Measurements from ENCODE around the gene ZBTB7C. TPM values are rescaled to one million over a fixed set of nuclear protein-coding genes. Genes with fewer than 3 reads are reported as not detected.

The ZBTB7C gene
- total and polyA plus RNA-seq, 10 of the 15 experiments (the other 5 are each of a cell fraction or from before 2014, with no cell fraction given): under 0.01 to 0.08 (median 0.01) TPM; not detected in 7

- H3K27ac ChIP-seq (ENCODE audit: control insufficient read depth, insufficient read depth): no peak overlapping the region
- FAIRE-seq (no peak), DNase-seq (ENCODE audit: low read depth, low spot score) (no peak), ATAC-seq (no peak)
- 31% methylated on average over 4 of the region's 4 CpGs for WGBS (ENCODE audit: insufficient coverage, insufficient replicate concordance, low lambda C conversion rate, missing lambda C conversion rate)
- POLR2A ChIA-PET: no interaction called here
- H3K4me1 ChIP-seq (ENCODE audit: control insufficient read depth, insufficient read depth, low read length): no peaks in the 10 kb centered on the region
- H3K4me3 ChIP-seq: no peak overlapping the region
- in situ Hi-C loops (cut with MboI): no loop called here
- H2AFZ ChIP-seq (ENCODE audit: control insufficient read depth, low read depth, low read length): no peak overlapping the region
- TF ChIP-seq CHD2 (IDR thresholded peaks at IDR 0.05; ENCODE audit: borderline replicate concordance, low read depth, low read length) (no peak), TARDBP (IDR thresholded peaks at IDR 0.05; ENCODE audit: borderline replicate concordance) (no peak), ZNF384 (IDR thresholded peaks at IDR 0.05; ENCODE audit: borderline replicate concordance, low read depth, low read length) (no peak), EED (IDR thresholded peaks at IDR 0.05; ENCODE audit: low read depth) (no peak), CTCF (IDR thresholded peaks at IDR 0.05 in 2 of 3, conservative IDR thresholded peaks at IDR 0.05 in 1 of 3; ENCODE audit: control insufficient read depth in 2 of 3, extremely low read depth in 1 of 3, insufficient read depth in 1 of 3, low read depth in 3 of 3, low read length in 3 of 3) (no peak), HCFC1 (IDR thresholded peaks at IDR 0.05; ENCODE audit: low read length) (no peak), CEBPZ (IDR thresholded peaks at IDR 0.05; ENCODE audit: low read depth, low read length) (no peak), HDGF (IDR thresholded peaks at IDR 0.05) (no peak), GABPA (IDR thresholded peaks at IDR 0.05; ENCODE audit: low read depth) (no peak)
- SMC1A ChIA-PET (ENCODE audit: uncharacterized antibody, unreplicated experiment): no interaction called here
- no peaks in the 10 kb centered on the region for H3K79me2 ChIP-seq (ENCODE audit: control insufficient read depth, insufficient read depth, low read length)
- H3K36me3 ChIP-seq (ENCODE audit: control insufficient read depth in 2 of 2, insufficient read depth in 2 of 2, low read length in 1 of 2): no peaks in the 10 kb centered on the region
- H4K20me1 ChIP-seq (ENCODE audit: control insufficient read depth, insufficient read depth): no peaks in the 10 kb centered on the region; the same call in 1 of the 2 replicates
- no peak overlapping the region for H3K9ac ChIP-seq (ENCODE audit: control insufficient read depth, insufficient read depth, low read length)
- H3K27me3 ChIP-seq (replicated peaks in 1 of 2; ENCODE audit: control insufficient read depth in 2 of 2, insufficient read depth in 2 of 2, low read length in 1 of 2): no peaks in the 10 kb centered on the region; a peak in 2 of 4 replicates
- no peaks in the 10 kb centered on the region for H3K9me3 ChIP-seq (replicated peaks; ENCODE audit: control insufficient read depth, insufficient read depth, low read length)
- H3K4me2 ChIP-seq (ENCODE audit: control insufficient read depth, insufficient read depth): no peak overlapping the region
- CTCF ChIA-PET: no interaction called here
- intact Hi-C loops (cut with micrococcal nuclease; ENCODE audit: unreplicated experiment): no loop called here
- BruUV-seq (replicated peaks): no TSS peak
- RAD21 ChIA-PET (ENCODE audit: unreplicated experiment): no interaction called here
Observed at GRCh38 chr18:48206887-48207286, 202.3 kb downstream of the ZBTB7C start.

Data from GM12878 (cell line).